ENCODE results near the gene CDH4. TPM values are rescaled to one million over a fixed set of nuclear protein-coding genes. Genes with fewer than 3 reads are reported as not detected.

The CDH4 gene
- total and polyA plus RNA-seq, 5 donors from 2014 or later: 0.07 to 0.69 (median 0.49) TPM; not detected in 1

GRCh38 chr20:61635721-61636455, 383.8 kb downstream of the CDH4 start:
- Mint-ChIP-seq H3K27me3 (no peaks in the 10 kb centered on the region), H3K36me3 (no peaks in the 10 kb centered on the region), H3K4me3 (no peak overlapping the region), H3K9me3 (peaks cover 0 to 3% (median 0%) of the 10 kb centered on the region in 7 donors), H3K4me1 (no peaks in the 10 kb centered on the region), H3K27ac (no peak overlapping the region)
- ATAC-seq (ENCODE audit: low read depth in 2 of 2) (no peak), DNase-seq (no peak)
- no peaks in the 10 kb centered on the region for H3K9me3 ChIP-seq (ENCODE audit: control insufficient read depth in 2 of 2, low read length in 2 of 2)
- no peaks in the 10 kb centered on the region for H3K27me3 ChIP-seq (ENCODE audit: control insufficient read depth, insufficient read depth, low read length)
- no peak overlapping the region for H3K4me3 ChIP-seq (ENCODE audit: low read depth, low read length)
- H3K36me3 ChIP-seq (ENCODE audit: control insufficient read depth, insufficient read depth, low read length): no peaks in the 10 kb centered on the region
- H3K27ac ChIP-seq (ENCODE audit: insufficient read depth, low read length, poor library complexity, severe bottlenecking): no peak overlapping the region
- no peaks in the 10 kb centered on the region for H3K4me1 ChIP-seq (ENCODE audit: control insufficient read depth, insufficient read depth, low read length, poor library complexity, severe bottlenecking)

DNA sequence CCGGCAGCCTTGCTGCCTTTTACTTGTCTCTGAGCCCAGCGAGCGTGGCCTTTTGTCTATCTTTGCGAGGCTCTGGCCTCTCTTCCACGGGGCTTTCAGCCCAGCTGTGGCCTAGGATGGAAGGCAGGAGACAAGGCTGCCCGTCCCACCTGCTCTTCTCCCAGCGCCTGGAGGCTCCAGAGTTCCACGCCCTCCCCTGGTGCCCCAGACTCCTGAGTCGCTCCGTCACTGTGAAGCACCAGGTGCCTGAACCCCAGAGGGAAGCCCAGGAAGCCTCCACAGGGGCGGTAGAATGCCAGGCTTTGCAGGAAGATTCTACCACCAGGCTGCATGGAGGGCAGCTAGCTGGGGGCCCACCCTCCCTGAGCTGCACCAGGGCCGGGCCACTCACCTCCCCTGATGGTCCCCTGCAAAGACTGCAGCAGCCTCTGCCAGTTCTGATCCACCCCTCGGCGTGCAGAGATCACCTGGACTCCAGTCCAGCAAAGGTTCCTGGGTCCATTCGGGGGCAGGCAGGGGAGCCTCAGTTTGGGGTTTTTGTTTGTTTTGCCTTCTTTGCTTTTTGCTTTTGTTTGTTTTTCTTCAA, 384.6 kb downstream of the CDH4 start:
- ATAC-seq (ENCODE audit: low read depth in 2 of 2) (no peak), DNase-seq (no peak)
- no peak overlapping the region for H3K27ac ChIP-seq (ENCODE audit: insufficient read depth, low read length, poor library complexity, severe bottlenecking)
- Mint-ChIP-seq H3K4me1 (no peaks in the 10 kb centered on the region), H3K36me3 (no peaks in the 10 kb centered on the region), H3K9me3 (peaks cover 0 to 3% (median 0%) of the 10 kb centered on the region in 7 donors), H3K27me3 (no peaks in the 10 kb centered on the region), H3K27ac (no peak overlapping the region), H3K4me3 (no peak overlapping the region)
- H3K9me3 ChIP-seq (ENCODE audit: control insufficient read depth in 2 of 2, low read length in 2 of 2): no peaks in the 10 kb centered on the region
- no peaks in the 10 kb centered on the region for H3K36me3 ChIP-seq (ENCODE audit: control insufficient read depth, insufficient read depth, low read length)
- H3K4me3 ChIP-seq (ENCODE audit: low read depth, low read length): no peak overlapping the region
- no peaks in the 10 kb centered on the region for H3K4me1 ChIP-seq (ENCODE audit: control insufficient read depth, insufficient read depth, low read length, poor library complexity, severe bottlenecking)
- no peaks in the 10 kb centered on the region for H3K27me3 ChIP-seq (ENCODE audit: control insufficient read depth, insufficient read depth, low read length)

DNA sequence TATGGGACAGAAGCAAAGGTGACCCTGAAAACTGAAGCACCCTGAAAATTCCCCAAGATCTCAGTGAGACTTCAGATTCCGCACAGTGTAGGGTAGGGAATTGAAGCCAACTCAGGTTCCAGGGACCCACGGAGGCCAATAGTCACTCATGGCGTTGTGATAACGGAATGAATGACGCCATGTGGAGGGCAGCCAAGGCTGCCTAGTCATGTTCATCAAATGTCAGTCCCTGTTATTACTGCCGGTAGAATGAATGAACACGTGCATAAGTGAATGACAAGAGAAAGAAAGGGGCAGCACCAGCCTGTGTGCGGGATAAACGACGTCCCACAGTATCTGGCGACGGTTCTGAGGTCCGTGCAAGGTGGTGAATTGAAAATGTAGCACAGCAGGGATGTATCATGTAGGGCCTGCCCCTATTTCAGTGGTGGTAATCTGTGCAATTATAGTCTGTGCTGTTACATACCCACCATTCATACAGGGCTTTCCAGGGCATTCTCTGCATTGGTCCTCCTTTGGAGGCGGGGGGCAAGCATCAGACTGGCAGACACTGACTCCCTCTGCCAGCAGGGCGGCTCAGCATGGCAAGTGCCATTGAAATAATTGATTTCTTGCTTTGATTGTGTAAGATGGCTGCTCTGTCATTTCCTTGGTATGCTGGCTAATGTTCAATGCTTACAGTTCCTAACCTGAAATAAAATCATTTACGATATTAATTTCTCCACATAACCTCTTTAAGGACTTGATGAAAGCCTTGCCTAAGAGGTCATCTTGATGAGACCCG, 386.9 kb downstream of the CDH4 start:
- peaks cover 4% of the 10 kb centered on the region for H3K27me3 Mint-ChIP-seq
- no peak for DNase-seq
- H3K4me1 Mint-ChIP-seq: no peaks in the 10 kb centered on the region
- H3K36me3 Mint-ChIP-seq: no peaks in the 10 kb centered on the region
- Histone ChIP-seq H3K9me3 (ENCODE audit: control insufficient read depth in 2 of 2, low read length in 2 of 2) (no peaks in the 10 kb centered on the region), H3K4me3 (ENCODE audit: low read depth, low read length) (no peak overlapping the region), H3K4me1 (ENCODE audit: control insufficient read depth, insufficient read depth, low read length, poor library complexity, severe bottlenecking) (no peaks in the 10 kb centered on the region), H3K27ac (ENCODE audit: insufficient read depth, low read length, poor library complexity, severe bottlenecking) (no peak overlapping the region), H3K27me3 (ENCODE audit: control insufficient read depth, insufficient read depth, low read length) (no peaks in the 10 kb centered on the region), H3K36me3 (ENCODE audit: control insufficient read depth, insufficient read depth, low read length) (no peaks in the 10 kb centered on the region)
- no peak for ATAC-seq (ENCODE audit: low read depth in 2 of 2)
- peaks cover 0 to 3% (median 0%) of the 10 kb centered on the region in 7 donors for H3K9me3 Mint-ChIP-seq
- H3K4me3 Mint-ChIP-seq: no peak overlapping the region
- no peak overlapping the region for H3K27ac Mint-ChIP-seq

DNA sequence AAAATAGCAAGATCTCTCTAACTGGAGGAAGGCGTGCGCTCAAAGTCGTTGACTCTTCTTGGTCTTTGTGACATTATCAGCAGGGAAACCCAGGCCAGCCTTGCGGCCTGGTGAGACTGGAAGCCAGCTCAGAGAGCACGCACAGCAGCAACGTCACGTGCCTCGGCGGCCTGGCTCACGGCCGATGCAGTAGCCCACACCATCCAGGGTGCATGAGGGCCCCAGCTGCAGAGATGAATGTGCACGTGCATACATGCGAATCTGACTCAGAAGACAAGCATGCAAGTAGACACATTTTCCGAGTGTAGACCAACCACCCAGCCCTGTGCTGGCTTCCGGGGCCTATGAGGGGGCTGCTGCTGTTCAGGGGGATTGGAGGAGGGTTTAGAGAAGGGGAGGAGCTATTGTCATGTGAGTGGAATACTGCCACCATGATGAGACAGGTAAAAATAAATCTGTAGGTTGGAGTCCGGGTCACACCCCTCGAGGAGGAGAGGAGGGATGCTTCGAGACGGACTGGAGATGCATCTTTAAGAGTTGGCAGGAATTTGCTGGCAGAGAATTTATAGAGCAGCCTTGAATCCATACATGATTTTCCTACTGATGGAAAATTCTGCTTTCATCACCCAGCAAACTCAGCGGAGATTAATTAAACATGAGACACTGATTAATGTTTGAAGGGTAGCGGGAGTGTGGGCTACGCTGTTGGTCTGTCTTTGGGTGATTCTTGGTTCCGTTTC, 388.2 kb downstream of the CDH4 start:
- H3K36me3 Mint-ChIP-seq: no peaks in the 10 kb centered on the region
- H3K27ac ChIP-seq (ENCODE audit: insufficient read depth, low read length, poor library complexity, severe bottlenecking): no peak overlapping the region
- H3K4me3 ChIP-seq (ENCODE audit: low read depth, low read length): no peak overlapping the region
- ATAC-seq (ENCODE audit: low read depth in 2 of 2) (no peak), DNase-seq (no peak)
- no peak overlapping the region for H3K4me3 Mint-ChIP-seq
- H3K27me3 ChIP-seq (ENCODE audit: control insufficient read depth, insufficient read depth, low read length): no peaks in the 10 kb centered on the region
- H3K9me3 Mint-ChIP-seq: peaks cover 0 to 3% (median 0%) of the 10 kb centered on the region in 7 donors
- peaks cover 4% of the 10 kb centered on the region for H3K27me3 Mint-ChIP-seq
- H3K4me1 Mint-ChIP-seq: no peaks in the 10 kb centered on the region
- H3K27ac Mint-ChIP-seq: no peak overlapping the region
- no peaks in the 10 kb centered on the region for H3K4me1 ChIP-seq (ENCODE audit: control insufficient read depth, insufficient read depth, low read length, poor library complexity, severe bottlenecking)
- no peaks in the 10 kb centered on the region for H3K36me3 ChIP-seq (ENCODE audit: control insufficient read depth, insufficient read depth, low read length)
- H3K9me3 ChIP-seq (ENCODE audit: control insufficient read depth in 2 of 2, low read length in 2 of 2): no peaks in the 10 kb centered on the region

DNA sequence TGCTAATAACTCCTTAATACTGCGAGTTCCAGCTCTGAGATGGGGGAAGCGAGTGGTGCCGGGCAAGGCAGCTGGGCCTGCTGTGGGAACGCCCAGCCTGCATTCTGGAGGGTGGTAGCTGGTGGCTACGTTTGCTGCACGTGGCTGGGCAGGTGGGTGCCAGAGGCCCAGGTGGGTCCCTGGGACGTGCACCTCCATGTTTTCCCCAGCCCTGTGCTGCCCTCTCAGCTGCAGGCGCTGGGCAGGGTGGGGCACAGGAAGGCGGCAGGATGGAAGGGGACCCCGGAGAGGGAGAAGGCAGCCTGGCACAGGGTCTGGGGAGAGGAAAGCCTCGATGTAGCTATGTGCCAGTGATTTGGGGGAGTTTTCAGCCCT, 388.8 kb downstream of the CDH4 start:
- Histone ChIP-seq H3K9me3 (ENCODE audit: control insufficient read depth in 2 of 2, low read length in 2 of 2) (no peaks in the 10 kb centered on the region), H3K4me3 (ENCODE audit: low read depth, low read length) (no peak overlapping the region), H3K36me3 (ENCODE audit: control insufficient read depth, insufficient read depth, low read length) (no peaks in the 10 kb centered on the region), H3K27ac (ENCODE audit: insufficient read depth, low read length, poor library complexity, severe bottlenecking) (no peak overlapping the region), H3K27me3 (ENCODE audit: control insufficient read depth, insufficient read depth, low read length) (no peaks in the 10 kb centered on the region), H3K4me1 (ENCODE audit: control insufficient read depth, insufficient read depth, low read length, poor library complexity, severe bottlenecking) (no peaks in the 10 kb centered on the region)
- no peaks in the 10 kb centered on the region for H3K36me3 Mint-ChIP-seq
- ATAC-seq (ENCODE audit: low read depth in 2 of 2) (no peak), DNase-seq (no peak)
- no peak overlapping the region for H3K27ac Mint-ChIP-seq
- H3K4me3 Mint-ChIP-seq: no peak overlapping the region
- H3K4me1 Mint-ChIP-seq: no peaks in the 10 kb centered on the region
- H3K27me3 Mint-ChIP-seq: peaks cover 4% of the 10 kb centered on the region
- peaks cover 0 to 3% (median 0%) of the 10 kb centered on the region in 7 donors for H3K9me3 Mint-ChIP-seq

- Mint-ChIP-seq H3K27ac (no peak overlapping the region), H3K36me3 (no peaks in the 10 kb centered on the region), H3K9me3 (peaks cover 0 to 3% (median 0%) of the 10 kb centered on the region in 7 donors), H3K27me3 (peaks cover 8% of the 10 kb centered on the region), H3K4me3 (no peak overlapping the region), H3K4me1 (no peaks in the 10 kb centered on the region)
- Histone ChIP-seq H3K9me3 (ENCODE audit: control insufficient read depth in 2 of 2, low read length in 2 of 2) (no peaks in the 10 kb centered on the region), H3K36me3 (ENCODE audit: control insufficient read depth, insufficient read depth, low read length) (no peaks in the 10 kb centered on the region), H3K27ac (ENCODE audit: insufficient read depth, low read length, poor library complexity, severe bottlenecking) (no peak overlapping the region), H3K27me3 (ENCODE audit: control insufficient read depth, insufficient read depth, low read length) (no peaks in the 10 kb centered on the region), H3K4me3 (ENCODE audit: low read depth, low read length) (no peak overlapping the region), H3K4me1 (ENCODE audit: control insufficient read depth, insufficient read depth, low read length, poor library complexity, severe bottlenecking) (no peaks in the 10 kb centered on the region)
- DNase-seq: no peak
- ATAC-seq (ENCODE audit: low read depth in 2 of 2): no peak
Observed at GRCh38 chr20:61643656-61644377, 391.8 kb downstream of the CDH4 start.

- DNase-seq: no peak
- ATAC-seq (ENCODE audit: low read depth in 2 of 2): no peak
- H3K9me3 Mint-ChIP-seq: peaks cover 0 to 3% (median 0%) of the 10 kb centered on the region in 7 donors
- H3K4me1 Mint-ChIP-seq: no peaks in the 10 kb centered on the region
- Histone ChIP-seq H3K4me3 (ENCODE audit: low read depth, low read length) (no peak overlapping the region), H3K36me3 (ENCODE audit: control insufficient read depth, insufficient read depth, low read length) (no peaks in the 10 kb centered on the region), H3K27me3 (ENCODE audit: control insufficient read depth, insufficient read depth, low read length) (no peaks in the 10 kb centered on the region), H3K9me3 (ENCODE audit: control insufficient read depth in 2 of 2, low read length in 2 of 2) (no peaks in the 10 kb centered on the region), H3K4me1 (ENCODE audit: control insufficient read depth, insufficient read depth, low read length, poor library complexity, severe bottlenecking) (no peaks in the 10 kb centered on the region), H3K27ac (ENCODE audit: insufficient read depth, low read length, poor library complexity, severe bottlenecking) (no peak overlapping the region)
- H3K36me3 Mint-ChIP-seq: no peaks in the 10 kb centered on the region
- peaks cover 8% of the 10 kb centered on the region for H3K27me3 Mint-ChIP-seq
- no peak overlapping the region for H3K27ac Mint-ChIP-seq
- no peak overlapping the region for H3K4me3 Mint-ChIP-seq
Observed at GRCh38 chr20:61644378-61645076, 392.5 kb downstream of the CDH4 start.

Data from CD4-positive, CD25-positive, alpha-beta regulatory T cell (primary cell).